ENCODE measurements around the gene NSRP1.
"Not testable (repeated sequence)": the region's sequence is repeated elsewhere in the genome, so short reads cannot be mapped to it uniquely, and the experiment has no call there.

The NSRP1 gene

DNA sequence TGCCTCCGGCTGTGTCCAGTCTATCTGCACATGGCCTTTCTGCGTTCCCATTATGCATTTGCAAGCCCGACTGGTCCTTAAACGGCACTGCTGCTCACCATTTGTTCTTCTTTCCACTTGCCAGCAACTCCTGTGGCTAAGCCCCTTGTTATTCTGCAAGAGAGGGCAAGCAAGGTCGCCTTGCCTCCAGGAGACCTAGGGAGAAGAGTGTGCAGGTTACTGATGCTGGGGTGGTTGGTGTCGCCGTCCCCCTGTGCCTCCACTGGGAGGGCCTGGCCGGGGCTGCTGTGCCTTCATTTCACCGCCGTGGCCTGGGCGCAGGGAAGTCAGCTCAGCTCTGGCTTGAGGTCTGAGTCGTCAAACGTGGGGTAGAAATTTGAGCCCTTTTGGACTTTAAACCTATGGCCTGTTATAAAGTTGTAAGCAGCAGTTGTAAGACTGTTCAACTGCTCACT lies 106.1 kb downstream of the NSRP1 start:
- no peak for DNase-seq (ENCODE audit: low read depth in 2 of 2)

DNA sequence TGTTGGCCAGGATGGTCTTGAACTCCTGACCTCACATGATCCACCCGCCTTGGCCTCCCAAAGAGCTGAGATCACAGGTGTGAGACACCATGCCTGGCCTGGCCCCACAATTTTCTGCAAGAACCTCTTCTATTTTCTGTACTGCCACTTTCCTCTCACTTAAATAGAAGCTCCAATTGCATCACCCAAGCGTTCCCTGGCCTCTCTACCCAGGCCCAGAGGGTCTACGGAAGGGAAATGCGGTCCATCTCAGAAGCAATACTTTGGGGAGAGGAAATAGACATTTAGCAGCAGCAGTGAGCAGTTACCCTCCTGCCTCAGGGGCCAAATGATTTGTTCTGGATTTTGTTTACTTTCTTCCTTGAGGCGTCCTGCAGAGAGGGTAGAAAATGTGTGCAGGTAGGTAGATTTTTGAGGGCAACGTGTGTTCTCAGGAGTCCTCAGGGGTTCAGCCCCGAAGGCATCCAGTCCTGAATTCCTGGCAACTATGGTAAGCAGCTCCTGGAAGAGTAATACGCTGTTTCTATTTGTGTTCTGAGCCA lies 107.9 kb downstream of the NSRP1 start:
- no peak for DNase-seq (ENCODE audit: low read depth in 2 of 2)

- no peak for DNase-seq (ENCODE audit: low read depth in 2 of 2)
These were observed 108.5 kb downstream of the NSRP1 start for GRCh38 chr17:30225112-30225511.

GRCh38 chr17:30225919-30226553 lies 109.4 kb downstream of the NSRP1 start:
- DNase-seq (ENCODE audit: low read depth in 2 of 2) = no peak

DNA sequence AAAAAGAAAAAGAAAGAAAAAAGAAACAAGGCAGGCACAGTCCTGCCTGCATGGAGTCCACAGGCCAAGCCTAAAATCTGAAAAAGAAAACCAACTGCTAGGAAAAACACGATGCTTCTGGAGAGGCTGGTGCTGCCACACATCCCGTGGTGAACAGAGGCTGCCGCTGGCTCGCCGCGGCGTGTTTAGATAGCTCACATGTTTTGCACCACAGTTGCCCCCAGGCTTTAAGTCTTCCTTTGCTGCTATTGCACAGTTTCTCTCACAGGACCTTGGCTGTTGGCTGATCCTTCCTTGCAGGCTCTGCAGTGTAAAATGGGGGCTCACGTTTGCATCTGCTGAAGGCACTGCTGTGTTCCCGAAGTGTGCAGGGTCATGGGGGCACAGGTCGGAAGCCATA lies 110.3 kb downstream of the NSRP1 start:
- no peak for DNase-seq (ENCODE audit: low read depth in 2 of 2)

- no peak for DNase-seq (ENCODE audit: low read depth in 2 of 2)
These were observed 111.4 kb downstream of the NSRP1 start for GRCh38 chr17:30228011-30228410.

DNA sequence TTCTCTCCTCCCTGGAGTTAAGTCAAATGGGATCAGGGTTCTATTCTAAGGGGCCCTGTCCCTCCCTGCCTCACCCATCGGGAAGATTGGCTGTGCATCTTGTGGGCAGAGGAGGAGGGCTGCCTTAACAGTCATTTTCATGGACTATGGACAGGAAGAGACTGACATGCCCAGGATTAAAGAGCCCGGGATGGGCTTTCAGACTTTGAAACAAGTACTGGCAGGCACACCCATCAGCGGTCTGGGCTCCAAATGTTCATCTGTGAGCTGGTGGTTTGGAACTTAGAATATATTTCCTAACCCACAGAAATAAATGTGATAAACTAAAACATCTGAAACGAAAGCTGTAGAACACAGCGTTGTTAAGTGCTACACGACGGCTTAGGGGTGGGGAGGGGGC lies 112.4 kb downstream of the NSRP1 start:
- DNase-seq (ENCODE audit: low read depth in 2 of 2) = no peak

DNA sequence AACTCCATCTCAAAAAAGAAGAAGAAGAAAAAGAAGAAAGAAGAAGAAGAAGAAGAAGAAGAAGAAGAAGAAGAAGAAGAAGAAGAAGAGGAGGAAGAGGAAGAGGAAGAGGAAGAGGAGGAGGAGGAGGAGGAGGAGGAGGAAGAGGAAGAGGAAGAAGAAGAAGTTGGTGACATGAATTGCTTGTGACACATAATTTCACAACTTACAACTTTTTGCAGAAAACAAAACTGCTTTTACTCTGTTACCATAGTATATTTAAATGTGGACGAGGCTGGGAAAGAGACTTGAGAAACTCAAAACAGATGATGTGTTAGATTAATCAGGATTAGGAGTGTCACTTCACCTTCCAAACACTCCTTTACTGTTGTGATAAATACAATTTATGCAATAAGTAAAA lies 113.4 kb downstream of the NSRP1 start:
- not testable (repeated sequence) for DNase-seq (ENCODE audit: low read depth in 2 of 2)

DNA sequence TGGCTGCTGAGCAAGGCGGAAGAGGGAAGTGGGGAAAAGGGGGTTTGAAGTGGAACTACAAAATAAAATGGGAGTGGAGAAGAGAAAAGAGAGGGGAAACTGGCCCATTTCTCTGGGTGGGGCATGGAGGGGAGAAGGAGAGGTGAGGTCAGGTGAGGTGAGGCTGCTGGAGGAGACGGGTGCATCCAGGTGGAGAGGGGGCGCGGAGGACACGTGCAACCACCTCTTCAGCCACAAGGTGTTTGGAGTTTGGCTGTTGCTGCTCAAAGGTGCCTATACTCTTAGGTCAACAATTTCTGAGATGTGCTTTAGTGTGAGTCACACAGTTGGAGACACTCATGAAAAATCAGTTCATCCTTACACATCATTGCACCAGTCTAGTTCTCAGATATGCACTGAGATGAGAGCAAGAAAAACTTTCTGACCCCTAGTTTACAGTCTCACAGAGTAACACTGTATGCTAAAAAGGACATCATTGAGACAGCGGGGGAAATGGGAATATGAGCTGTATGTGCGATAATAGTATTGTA lies 114.0 kb downstream of the NSRP1 start:
- DNase-seq (ENCODE audit: low read depth in 2 of 2) = no peak

GRCh38 chr17:30232015-30232823 lies 115.6 kb downstream of the NSRP1 start:
- DNase-seq (ENCODE audit: low read depth in 2 of 2) = no peak

GRCh38 chr17:30232824-30233427 lies 116.3 kb downstream of the NSRP1 start:
- no peak for DNase-seq (ENCODE audit: low read depth in 2 of 2)

DNA sequence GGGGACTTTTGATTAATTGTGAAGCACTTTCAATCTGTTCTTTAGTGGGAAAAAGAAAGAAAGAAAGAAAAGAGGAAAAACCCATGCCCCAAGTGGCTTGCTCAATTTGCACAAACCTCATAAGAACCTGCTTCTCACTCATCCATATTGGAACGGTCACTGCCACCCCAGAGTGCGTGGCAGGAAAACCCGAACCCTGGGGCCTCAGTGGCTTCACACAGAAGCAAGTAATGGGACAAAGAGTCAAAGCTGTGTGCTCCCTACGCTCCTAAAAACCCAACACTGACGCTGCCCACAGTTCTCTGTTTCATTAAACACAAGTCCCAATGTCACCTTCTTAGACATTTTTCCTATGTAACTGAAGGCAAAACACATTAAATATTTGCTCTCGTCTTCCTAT lies 117.7 kb downstream of the NSRP1 start:
- no peak for DNase-seq (ENCODE audit: low read depth in 2 of 2)

DNA sequence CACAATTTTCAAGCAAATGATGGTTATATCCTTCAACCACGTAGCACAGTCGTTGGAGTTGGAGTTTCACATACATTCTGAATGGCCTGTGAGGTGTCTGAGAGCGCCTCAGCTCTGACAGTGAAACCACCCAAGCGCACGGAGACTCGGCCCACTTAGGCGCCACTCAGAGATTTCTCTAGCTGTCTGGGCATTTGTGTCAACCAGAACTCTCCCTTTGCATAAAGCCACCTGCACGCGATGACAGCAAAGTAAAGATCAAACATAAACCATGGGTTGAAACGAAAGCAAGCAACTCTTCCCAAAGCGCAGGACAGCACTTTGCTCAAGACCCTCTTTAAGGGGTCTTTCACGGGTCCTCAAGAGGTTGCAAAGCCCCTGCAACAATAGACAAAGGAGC lies 118.3 kb downstream of the NSRP1 start:
- no peak for DNase-seq (ENCODE audit: low read depth in 2 of 2)

- DNase-seq (ENCODE audit: low read depth in 2 of 2) = no peak
These were observed 119.0 kb downstream of the NSRP1 start, which contains the start of gene SLC6A4 for GRCh38 chr17:30235386-30236296. Gene SLC6A4, minus strand, starts transcription at chr17:30235697. Its CDS starts 13,739 bp downstream, at chr17:30221958.

All from stimulated activated CD4-positive, alpha-beta T cell treated with anti-CD3 and anti-CD28 coated beads, Interleukin-4, amount 100 ng/mL, for 48 hours (primary cell).